ENCODE results near the gene WDR59.

DNA sequence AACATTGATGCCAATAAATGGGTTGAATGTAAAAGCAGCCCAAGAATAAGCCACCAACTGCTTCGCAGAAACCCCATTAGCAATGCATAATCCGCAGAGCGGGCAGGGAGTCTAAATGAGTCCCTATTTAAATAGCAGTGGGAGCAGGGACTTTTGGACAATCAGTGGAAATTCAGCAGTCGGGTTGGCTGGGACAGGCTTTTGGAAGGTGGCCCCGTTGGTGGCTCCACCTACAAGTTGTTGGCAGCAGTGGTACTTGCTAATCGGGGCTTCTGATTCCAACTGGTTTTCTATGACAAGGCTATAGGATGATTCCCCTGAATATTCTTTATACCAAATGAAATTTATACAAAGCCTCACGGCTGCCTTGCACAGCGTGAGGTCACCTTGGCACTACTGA is 86.3 kb downstream of the WDR59 start:
- TF ChIP-seq GATA2 (IDR thresholded peaks at IDR 0.05; ENCODE audit: low read depth, low read length) (no peak), GATA3 (IDR thresholded peaks at IDR 0.05; ENCODE audit: low read depth, low read length) (no peak)
